Uterus (tissue), 2 donors: ENCODE results near the gene TOMM20.

Experiments
- POLR2A ChIP-seq, 2 donors: fragments of 450-650 bp; IDR thresholded peaks; one replicate each; pipeline ENCODE4 v1.6.1; 2016; ENCODE audit warnings: antibody characterized with exemption in 2 of 2, mild to moderate bottlenecking in 1 of 2, moderate library complexity in 1 of 2
- TF ChIP-seq, protein P1 (sequence below), 4 experiments: fragments of 200-600 bp in 2 of 4; fragments of 450-650 bp in 2 of 4; sonication (generic) in 2 of 4; IDR thresholded peaks; one replicate each; pipeline ENCODE4 v1.5.1; 2016 to 2019; ENCODE audit warnings: antibody characterized with exemption in 4 of 4, mild to moderate bottlenecking in 2 of 4, moderate library complexity in 1 of 4

DNA sequence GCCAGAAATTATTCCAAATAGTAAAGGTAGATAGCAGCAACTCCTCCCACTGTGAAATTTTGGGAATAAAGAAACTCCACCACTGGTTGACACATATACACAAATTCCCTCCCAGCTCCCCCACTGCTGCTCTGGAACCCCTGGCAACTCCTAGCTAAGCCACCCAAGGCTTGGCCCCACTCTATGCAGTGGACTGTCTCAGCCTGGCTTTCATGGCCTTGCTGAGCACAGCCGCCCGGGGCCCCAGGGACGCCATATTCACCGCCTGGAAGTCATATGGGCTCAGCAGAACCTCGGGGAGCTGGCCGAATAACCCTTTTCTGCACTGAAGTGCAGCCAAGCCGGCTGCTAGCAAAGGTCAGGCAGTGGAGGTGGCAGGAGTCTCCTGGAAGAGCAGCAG lies 47.8 kb upstream of the TOMM20 start:
- TF ChIP-seq, protein P1, sequence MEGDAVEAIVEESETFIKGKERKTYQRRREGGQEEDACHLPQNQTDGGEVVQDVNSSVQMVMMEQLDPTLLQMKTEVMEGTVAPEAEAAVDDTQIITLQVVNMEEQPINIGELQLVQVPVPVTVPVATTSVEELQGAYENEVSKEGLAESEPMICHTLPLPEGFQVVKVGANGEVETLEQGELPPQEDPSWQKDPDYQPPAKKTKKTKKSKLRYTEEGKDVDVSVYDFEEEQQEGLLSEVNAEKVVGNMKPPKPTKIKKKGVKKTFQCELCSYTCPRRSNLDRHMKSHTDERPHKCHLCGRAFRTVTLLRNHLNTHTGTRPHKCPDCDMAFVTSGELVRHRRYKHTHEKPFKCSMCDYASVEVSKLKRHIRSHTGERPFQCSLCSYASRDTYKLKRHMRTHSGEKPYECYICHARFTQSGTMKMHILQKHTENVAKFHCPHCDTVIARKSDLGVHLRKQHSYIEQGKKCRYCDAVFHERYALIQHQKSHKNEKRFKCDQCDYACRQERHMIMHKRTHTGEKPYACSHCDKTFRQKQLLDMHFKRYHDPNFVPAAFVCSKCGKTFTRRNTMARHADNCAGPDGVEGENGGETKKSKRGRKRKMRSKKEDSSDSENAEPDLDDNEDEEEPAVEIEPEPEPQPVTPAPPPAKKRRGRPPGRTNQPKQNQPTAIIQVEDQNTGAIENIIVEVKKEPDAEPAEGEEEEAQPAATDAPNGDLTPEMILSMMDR (IDR thresholded peaks at IDR 0.05), result no peak
- TF ChIP-seq POLR2A (IDR thresholded peaks at IDR 0.05), result no peak
